ENCODE results near the gene BAZ2A.

GRCh38 chr12:56626701-56627100 is 3.4 kb downstream of the BAZ2A start:
- TF ChIP-seq, protein P1, sequence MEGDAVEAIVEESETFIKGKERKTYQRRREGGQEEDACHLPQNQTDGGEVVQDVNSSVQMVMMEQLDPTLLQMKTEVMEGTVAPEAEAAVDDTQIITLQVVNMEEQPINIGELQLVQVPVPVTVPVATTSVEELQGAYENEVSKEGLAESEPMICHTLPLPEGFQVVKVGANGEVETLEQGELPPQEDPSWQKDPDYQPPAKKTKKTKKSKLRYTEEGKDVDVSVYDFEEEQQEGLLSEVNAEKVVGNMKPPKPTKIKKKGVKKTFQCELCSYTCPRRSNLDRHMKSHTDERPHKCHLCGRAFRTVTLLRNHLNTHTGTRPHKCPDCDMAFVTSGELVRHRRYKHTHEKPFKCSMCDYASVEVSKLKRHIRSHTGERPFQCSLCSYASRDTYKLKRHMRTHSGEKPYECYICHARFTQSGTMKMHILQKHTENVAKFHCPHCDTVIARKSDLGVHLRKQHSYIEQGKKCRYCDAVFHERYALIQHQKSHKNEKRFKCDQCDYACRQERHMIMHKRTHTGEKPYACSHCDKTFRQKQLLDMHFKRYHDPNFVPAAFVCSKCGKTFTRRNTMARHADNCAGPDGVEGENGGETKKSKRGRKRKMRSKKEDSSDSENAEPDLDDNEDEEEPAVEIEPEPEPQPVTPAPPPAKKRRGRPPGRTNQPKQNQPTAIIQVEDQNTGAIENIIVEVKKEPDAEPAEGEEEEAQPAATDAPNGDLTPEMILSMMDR (conservative IDR thresholded peaks at IDR 0.05; ENCODE audit: low read depth, low read length): no peak
- TF ChIP-seq EZH2 (IDR thresholded peaks at IDR 0.05; ENCODE audit: borderline replicate concordance, low read depth, low read length, poor library complexity, severe bottlenecking): no peak

Data from A673 (cell line).